Activated T-helper 17 cell treated with anti-CD3 and anti-CD28 coated beads, Interleukin-2, amount 50 U/mL, for 72 hours (primary cell): ENCODE results near the gene CFAP57. TPM values are rescaled to one million over a fixed set of nuclear protein-coding genes. Genes with fewer than 3 reads are reported as not detected.

Experiments
- ATAC-seq: fragments of 150-1000 bp; cut with Tn5 transposase; replicated peaks from 2 replicates; pipeline ENCODE4 v1.10.0; 2021; ENCODE audit warnings: mild to moderate bottlenecking, moderate library complexity
- H3K27ac Mint-ChIP-seq: one replicate; pipeline ENCODE4 v1.8.0; 2022; ENCODE audit warnings: mixed read lengths
- H3K27me3 Mint-ChIP-seq: one replicate; pipeline ENCODE4 v1.8.0; 2022; ENCODE audit warnings: mixed read lengths
- H3K36me3 Mint-ChIP-seq: one replicate; pipeline ENCODE4 v1.8.0; 2022; ENCODE audit warnings: low read depth, mild to moderate bottlenecking, mixed read lengths
- H3K4me1 Mint-ChIP-seq: one replicate; pipeline ENCODE4 v1.8.0; 2022; ENCODE audit warnings: mixed read lengths
- H3K4me3 Mint-ChIP-seq: one replicate; pipeline ENCODE4 v1.8.0; 2022; ENCODE audit warnings: mild to moderate bottlenecking, mixed read lengths
- H3K9me3 Mint-ChIP-seq: one replicate; pipeline ENCODE4 v1.8.0; 2022; ENCODE audit warnings: mixed read lengths
- total RNA-seq, 2 donors: library from RNA; stranded (reverse); gene quantifications; one replicate each; pipeline ENCODE4 v1.2.3, GENCODE V29; 2022

The CFAP57 gene
- total RNA-seq, 2 donors from 2014 or later: 0.06 to 0.74 TPM

DNA sequence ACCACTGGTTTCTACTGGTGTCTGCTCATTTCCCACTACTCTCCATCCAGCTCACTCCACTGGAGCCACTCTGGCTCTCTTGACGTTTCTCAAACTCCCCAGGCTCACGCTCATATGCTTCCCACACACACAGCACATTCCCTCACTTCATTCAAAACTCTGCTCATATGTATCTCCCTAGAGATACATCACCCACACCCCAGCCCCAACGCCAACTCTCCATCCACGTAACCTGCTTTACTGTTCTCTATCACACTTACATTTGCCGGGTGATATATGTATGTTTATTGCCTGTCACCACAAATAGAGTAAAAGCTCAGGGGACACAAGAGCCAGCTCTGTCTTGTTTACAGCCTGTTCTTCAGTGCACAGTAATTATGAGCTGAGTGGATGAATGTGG is 22.2 kb upstream of the CFAP57 start:
- no peak overlapping the region for H3K27ac Mint-ChIP-seq
- no peak for ATAC-seq
- H3K4me3 Mint-ChIP-seq: no peak overlapping the region
- H3K9me3 Mint-ChIP-seq: no peaks in the 10 kb centered on the region
- H3K27me3 Mint-ChIP-seq: peaks cover 49% of the 10 kb centered on the region
- no peaks in the 10 kb centered on the region for H3K4me1 Mint-ChIP-seq
- H3K36me3 Mint-ChIP-seq: no peaks in the 10 kb centered on the region

DNA sequence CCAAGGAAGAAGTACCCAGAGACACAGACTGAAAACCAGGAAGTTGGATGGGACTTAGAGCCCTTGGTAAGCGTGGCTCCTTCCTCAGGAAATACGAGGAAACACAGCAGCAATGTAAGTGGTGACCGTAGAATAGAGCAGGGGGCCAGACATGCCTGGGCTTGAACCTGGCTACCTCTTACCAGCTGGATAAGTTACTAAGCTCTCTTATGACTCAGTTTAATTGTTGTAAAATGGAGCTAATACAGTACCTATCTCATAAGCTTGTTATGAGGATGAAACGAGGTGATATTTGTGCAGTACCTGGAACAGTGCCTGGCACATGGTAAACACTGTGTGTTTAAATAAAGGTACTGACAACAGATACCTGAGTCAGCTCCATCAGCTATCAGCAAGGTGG is 19.3 kb upstream of the CFAP57 start:
- Mint-ChIP-seq H3K27me3 (peaks cover 38% of the 10 kb centered on the region), H3K36me3 (no peaks in the 10 kb centered on the region), H3K4me3 (no peak overlapping the region), H3K9me3 (no peaks in the 10 kb centered on the region), H3K27ac (no peak overlapping the region), H3K4me1 (no peaks in the 10 kb centered on the region)
- no peak for ATAC-seq

DNA sequence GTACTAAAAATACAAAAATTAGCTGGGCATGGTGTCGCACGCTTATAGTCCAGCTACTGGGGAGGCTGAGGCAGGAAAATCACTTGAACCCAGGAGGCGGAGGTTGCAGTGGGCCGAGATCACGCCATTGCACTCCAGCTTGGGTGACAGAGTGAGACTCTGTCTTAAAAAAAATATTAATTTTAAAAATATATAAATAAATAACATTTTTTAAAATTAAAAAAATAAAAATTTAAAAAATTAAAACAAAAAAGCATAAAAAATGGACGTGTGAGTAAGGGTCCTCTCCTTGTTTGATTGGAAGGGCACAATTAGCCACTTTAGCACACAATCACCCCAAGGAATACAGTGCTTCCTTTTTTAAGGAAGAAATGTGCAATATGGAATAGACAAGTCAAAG is 18.7 kb upstream of the CFAP57 start:
- ATAC-seq: no peak
- Mint-ChIP-seq H3K9me3 (no peaks in the 10 kb centered on the region), H3K36me3 (no peaks in the 10 kb centered on the region), H3K27me3 (peaks cover 36% of the 10 kb centered on the region), H3K4me3 (no peak overlapping the region), H3K4me1 (no peaks in the 10 kb centered on the region), H3K27ac (no peak overlapping the region)

DNA sequence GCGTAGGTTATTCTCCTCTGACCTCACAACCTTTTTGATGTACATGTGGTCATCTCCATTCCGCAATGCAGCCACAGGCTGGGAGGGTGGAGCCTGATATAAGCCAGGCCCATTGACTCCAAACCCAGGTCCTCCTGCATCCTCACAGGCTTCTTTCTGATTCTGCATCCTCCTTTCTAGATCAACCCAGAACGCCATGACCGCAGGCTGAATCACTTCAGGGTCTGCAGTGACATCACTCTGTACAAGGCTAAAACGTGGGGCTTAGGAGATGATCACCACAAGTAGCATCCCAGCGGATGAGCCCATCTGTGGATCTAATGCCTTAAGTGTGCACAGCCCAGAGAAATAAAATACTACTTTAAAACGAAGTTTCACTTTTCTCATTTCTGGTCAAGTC is 16.1 kb upstream of the CFAP57 start:
- H3K27me3 Mint-ChIP-seq: peaks cover 17% of the 10 kb centered on the region
- H3K4me1 Mint-ChIP-seq: no peaks in the 10 kb centered on the region
- no peak overlapping the region for H3K27ac Mint-ChIP-seq
- no peaks in the 10 kb centered on the region for H3K36me3 Mint-ChIP-seq
- H3K4me3 Mint-ChIP-seq: no peak overlapping the region
- no peak for ATAC-seq
- no peaks in the 10 kb centered on the region for H3K9me3 Mint-ChIP-seq

DNA sequence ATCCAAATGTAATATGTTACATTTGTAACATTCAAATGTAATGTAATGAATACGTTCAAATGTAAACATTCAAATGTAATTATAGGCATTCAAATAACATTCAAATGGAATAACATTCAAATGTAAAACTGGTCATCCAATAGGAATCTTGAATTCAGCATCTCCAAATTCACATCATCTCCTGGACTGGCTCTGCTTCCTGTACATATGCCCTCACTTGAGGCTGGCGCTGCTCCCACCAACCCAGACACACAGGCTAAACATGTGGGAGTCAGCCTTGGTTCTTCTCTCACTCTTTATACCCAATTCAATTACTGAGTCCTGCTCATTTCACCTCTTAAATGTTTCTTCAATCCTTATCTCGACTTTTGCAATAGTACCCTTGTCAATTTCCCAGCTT is 7.0 kb upstream of the CFAP57 start:
- no peak overlapping the region for H3K4me3 Mint-ChIP-seq
- no peaks in the 10 kb centered on the region for H3K9me3 Mint-ChIP-seq
- H3K36me3 Mint-ChIP-seq: peaks cover 79% of the 10 kb centered on the region
- no peak for ATAC-seq
- H3K27me3 Mint-ChIP-seq: no peaks in the 10 kb centered on the region
- no peak overlapping the region for H3K27ac Mint-ChIP-seq
- H3K4me1 Mint-ChIP-seq: peaks cover 14% of the 10 kb centered on the region

DNA sequence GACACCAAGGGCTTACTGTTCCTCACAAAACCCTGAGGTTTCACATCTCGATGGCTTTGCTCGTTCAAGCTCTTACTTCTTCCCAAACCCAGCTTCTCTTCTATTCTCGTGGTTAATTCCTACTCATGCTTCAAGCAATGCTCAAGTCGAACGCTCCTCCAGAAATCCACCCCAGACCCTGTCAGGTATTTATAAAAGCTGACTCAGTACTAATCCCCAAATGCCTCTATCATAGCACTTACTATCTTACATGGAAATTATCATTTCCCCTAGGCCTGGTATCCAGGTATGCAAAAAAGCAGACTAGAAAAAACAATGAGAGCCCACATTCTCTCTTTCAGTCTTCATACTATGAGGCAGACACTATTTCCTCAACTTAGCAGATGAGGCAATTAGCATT is 6.4 kb upstream of the CFAP57 start:
- Mint-ChIP-seq H3K27me3 (no peaks in the 10 kb centered on the region), H3K9me3 (no peaks in the 10 kb centered on the region), H3K36me3 (peaks cover 85% of the 10 kb centered on the region), H3K4me1 (peaks cover 16% of the 10 kb centered on the region), H3K27ac (no peak overlapping the region), H3K4me3 (no peak overlapping the region)
- ATAC-seq: no peak

DNA sequence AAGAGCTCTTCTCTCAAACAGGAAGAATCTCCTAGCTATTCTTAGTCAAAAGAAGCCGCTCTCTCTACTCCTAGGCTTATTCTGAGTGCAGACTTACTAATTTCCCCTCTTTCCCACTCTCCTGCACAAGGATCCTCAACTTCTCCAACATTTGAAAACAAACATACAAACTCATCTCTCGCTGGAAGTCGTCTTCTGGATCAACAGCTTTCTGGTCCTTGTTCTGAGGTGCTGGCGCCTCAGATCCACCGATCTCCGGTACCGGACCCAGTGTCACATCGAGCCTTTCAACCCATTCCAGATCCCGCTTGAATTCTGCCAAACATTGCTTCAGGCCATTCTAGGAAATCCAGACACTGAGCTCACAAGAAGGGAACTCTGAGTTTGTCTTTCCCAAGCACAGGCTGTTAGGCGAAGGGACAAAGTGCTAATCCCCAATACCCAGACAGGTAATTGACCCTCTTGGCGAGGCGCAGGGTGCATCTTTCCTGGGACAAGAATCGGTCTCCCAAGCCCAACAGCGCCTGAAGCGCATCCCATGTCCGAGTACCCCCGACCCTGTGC is 736 bp upstream of the CFAP57 start:
- Mint-ChIP-seq H3K36me3 (peaks cover 58% of the 10 kb centered on the region), H3K4me3 (peak overlapping the region; percentile 99), H3K27ac (peak overlapping the region; percentile 96), H3K27me3 (peaks cover 6% of the 10 kb centered on the region), H3K9me3 (no peaks in the 10 kb centered on the region), H3K4me1 (peaks cover 22% of the 10 kb centered on the region)
- no peak for ATAC-seq

DNA sequence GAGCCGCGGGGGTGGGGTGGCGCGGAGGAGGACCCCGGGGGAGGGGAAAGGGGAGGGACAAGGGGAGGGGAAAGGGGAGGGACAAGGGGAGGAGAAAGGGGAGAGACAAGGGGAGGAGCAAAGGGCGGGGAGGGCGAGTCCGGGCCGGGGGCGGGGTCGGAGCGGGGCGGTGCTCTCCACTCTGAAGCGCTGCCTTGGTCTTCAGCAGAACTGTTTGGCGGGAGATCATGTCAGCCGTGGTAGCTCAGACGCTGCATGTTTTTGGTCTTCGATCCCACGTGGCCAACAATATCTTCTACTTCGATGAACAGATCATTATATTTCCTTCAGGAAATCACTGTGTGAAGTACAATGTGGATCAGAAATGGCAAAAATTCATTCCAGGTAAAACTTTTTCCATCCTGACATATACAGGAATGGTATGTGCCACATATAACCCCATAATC is 420 bp downstream of the CFAP57 start:
- Mint-ChIP-seq H3K27me3 (peaks cover 17% of the 10 kb centered on the region), H3K27ac (peak overlapping the region; percentile 96)
- peak; percentile 87 for ATAC-seq

DNA sequence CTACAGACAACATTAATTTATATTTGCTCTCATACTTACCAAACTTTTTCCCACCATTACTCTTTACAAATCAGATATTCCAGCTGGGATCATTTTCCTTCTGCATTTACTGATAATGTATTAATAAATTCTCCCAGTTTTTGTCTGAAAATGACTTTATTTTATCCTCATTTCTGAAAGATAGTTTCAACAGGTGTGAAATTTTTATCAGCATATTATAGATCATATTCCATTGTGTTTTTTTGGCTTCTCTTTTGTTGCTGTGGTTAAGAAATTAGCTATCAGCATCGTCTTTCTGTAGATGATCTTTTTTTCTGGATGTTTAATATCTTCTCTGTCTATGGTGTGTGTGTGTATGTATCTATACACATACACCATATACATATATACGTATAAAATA is 2.7 kb downstream of the CFAP57 start:
- Mint-ChIP-seq H3K27ac (no peak overlapping the region), H3K9me3 (no peaks in the 10 kb centered on the region), H3K4me3 (no peak overlapping the region), H3K36me3 (peaks cover 23% of the 10 kb centered on the region), H3K4me1 (peaks cover 11% of the 10 kb centered on the region), H3K27me3 (peaks cover 22% of the 10 kb centered on the region)
- no peak for ATAC-seq

More for the DNA sequence above, 420 bp downstream of the CFAP57 start:
- Mint-ChIP-seq H3K36me3 (peaks cover 47% of the 10 kb centered on the region), H3K4me1 (peaks cover 17% of the 10 kb centered on the region), H3K4me3 (peak overlapping the region; percentile 99), H3K9me3 (no peaks in the 10 kb centered on the region)

DNA sequence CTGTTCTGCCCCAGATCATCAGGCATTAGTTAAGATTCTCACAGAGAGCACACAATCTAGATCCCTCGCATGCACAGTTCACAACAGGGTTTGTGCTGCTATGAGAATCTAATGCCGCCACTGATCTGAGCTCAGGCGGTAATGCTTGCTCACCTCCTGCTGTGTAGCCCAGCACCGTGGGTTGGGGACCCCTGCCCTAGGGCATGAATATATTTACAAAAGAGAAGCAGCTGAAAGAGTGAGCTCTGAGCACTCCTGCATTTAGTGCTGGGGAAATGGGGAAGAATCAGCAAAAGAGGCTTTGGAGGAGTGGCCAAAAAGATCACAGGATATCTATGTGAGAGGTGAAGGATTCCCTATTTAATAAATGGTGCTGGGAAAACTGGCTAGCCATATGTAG is 5.6 kb downstream of the CFAP57 start:
- H3K4me1 Mint-ChIP-seq: no peaks in the 10 kb centered on the region
- H3K27ac Mint-ChIP-seq: no peak overlapping the region
- no peaks in the 10 kb centered on the region for H3K9me3 Mint-ChIP-seq
- H3K36me3 Mint-ChIP-seq: no peaks in the 10 kb centered on the region
- peaks cover 22% of the 10 kb centered on the region for H3K27me3 Mint-ChIP-seq
- no peak for ATAC-seq
- H3K4me3 Mint-ChIP-seq: no peak overlapping the region

DNA sequence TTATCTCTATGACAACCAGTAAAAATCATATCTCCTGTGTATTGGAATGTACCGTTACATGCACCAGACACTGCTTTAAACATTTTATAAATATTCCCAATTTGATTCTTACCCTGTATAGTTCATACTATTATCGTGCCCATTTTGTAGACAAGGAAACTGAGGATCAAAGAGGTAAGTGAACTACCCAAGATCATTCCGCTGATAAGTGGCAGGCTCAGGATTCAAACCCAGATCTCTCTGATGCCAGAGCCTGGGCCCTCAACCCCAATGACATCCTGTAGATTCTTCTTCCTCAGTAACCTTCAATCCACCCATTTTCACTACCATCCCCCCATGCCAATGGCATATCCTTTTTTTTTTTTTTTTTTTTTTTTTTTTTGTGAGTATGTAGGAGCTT is 12.3 kb downstream of the CFAP57 start:
- Mint-ChIP-seq H3K27ac (no peak overlapping the region), H3K27me3 (peaks cover 10% of the 10 kb centered on the region), H3K4me1 (no peaks in the 10 kb centered on the region), H3K4me3 (no peak overlapping the region), H3K9me3 (no peaks in the 10 kb centered on the region), H3K36me3 (no peaks in the 10 kb centered on the region)
- no peak for ATAC-seq

DNA sequence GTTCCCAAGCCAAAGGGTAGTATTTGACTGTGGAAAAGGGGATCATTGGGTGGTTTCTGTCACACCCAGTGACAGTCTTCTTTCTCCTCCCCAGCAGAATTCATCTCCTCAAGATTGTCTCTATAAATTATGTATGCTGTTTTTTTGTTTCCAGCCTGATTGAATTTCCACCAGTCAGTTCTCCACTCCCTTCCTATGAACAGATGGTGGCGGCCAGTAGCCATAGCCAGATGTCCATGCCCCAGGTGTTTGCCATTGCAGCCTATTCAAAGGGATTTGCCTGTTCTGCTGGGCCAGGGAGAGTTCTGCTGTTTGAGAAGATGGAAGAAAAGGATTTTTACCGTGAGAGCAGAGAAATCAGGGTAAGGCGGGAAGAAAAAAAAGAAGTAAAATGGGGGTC is 12.9 kb downstream of the CFAP57 start:
- no peaks in the 10 kb centered on the region for H3K4me1 Mint-ChIP-seq
- H3K27me3 Mint-ChIP-seq: peaks cover 10% of the 10 kb centered on the region
- ATAC-seq: no peak
- no peaks in the 10 kb centered on the region for H3K9me3 Mint-ChIP-seq
- no peak overlapping the region for H3K27ac Mint-ChIP-seq
- no peak overlapping the region for H3K4me3 Mint-ChIP-seq
- H3K36me3 Mint-ChIP-seq: no peaks in the 10 kb centered on the region

DNA sequence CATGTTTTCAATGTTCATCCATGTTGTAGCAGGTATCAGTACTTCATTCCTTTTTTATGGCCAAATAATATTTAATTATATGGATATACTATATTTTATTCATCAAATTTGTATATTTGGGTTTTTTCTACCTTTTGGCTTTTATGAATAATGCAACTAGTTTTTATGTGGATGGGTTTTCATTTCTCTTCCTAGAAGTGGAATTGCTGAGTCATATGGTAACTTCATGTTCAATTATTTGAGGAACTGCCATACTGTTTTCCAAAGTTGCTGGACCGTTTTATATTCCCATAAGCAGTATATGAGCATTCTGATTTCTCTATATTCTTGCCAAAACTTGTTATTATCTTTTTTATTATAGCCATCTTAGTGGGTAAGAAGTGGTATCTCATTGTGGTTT is 16.0 kb downstream of the CFAP57 start:
- Mint-ChIP-seq H3K4me3 (no peak overlapping the region), H3K27me3 (peaks cover 13% of the 10 kb centered on the region), H3K4me1 (no peaks in the 10 kb centered on the region), H3K27ac (no peak overlapping the region), H3K9me3 (no peaks in the 10 kb centered on the region), H3K36me3 (no peaks in the 10 kb centered on the region)
- ATAC-seq: no peak

DNA sequence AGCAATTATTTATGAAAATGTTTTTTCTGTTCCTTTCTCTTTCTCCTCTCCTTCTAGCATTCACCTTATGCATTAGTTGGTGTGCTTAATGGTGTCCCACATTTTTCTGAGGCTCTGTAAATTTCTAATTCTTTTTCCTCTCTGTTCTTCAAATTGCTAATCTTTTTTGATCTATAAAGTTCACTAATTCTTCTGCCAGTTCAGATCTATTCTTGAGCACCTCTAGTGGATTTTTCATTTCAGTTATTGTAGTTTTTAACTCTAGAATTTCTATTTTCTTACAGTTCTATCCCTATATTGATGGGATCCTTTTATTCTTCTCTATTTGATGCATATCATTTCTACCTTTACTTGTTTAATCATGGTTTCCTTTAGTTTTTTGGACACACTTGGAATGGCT is 22.4 kb downstream of the CFAP57 start:
- Mint-ChIP-seq H3K4me3 (no peak overlapping the region), H3K36me3 (no peaks in the 10 kb centered on the region), H3K9me3 (peaks cover 5% of the 10 kb centered on the region), H3K27ac (no peak overlapping the region), H3K27me3 (peaks cover 19% of the 10 kb centered on the region), H3K4me1 (no peaks in the 10 kb centered on the region)
- no peak for ATAC-seq

DNA sequence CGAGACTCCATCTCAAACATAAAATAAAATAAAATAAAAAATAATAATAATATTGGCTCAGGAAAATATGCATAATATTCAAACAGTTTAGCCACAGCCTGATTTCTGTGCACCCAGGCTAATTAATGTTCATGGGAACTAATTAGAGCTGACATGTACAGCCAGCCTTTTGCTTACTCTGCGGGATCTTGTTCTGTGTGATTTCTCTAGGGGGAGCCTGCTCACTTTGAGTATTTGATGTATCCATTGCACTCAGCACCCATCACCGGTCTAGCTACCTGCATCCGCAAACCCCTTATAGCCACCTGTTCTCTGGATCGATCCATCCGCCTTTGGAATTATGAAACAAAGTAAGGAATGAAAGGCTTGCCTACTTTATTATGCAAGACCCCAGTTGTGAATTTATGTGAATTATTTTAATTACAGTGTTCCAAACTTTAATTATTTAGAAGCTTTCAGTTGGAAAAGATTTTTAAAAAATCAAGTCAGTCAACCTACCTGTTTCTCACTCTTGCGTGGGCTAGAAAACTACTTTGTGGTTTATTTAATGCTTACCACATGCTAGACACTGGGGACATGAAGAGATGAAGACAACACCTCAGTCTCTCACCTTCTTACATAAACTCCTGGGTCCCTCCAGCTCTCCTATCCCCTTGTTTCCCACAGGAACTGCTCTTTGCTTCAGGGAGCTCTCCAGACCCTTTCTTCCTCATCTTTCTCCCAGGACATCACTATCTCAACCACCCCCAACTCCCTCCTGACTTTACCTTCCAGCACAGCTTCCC is 25.4 kb downstream of the CFAP57 start:
- no peak for ATAC-seq
- peaks cover 5% of the 10 kb centered on the region for H3K9me3 Mint-ChIP-seq

More for the DNA sequence above, 25.4 kb downstream of the CFAP57 start:
- Mint-ChIP-seq H3K4me1 (no peaks in the 10 kb centered on the region), H3K27ac (no peak overlapping the region), H3K4me3 (no peak overlapping the region), H3K36me3 (no peaks in the 10 kb centered on the region), H3K27me3 (peaks cover 16% of the 10 kb centered on the region)
